ENCODE data around the gene ZNF618. TPM values are rescaled to one million over a fixed set of nuclear protein-coding genes. Genes with fewer than 3 reads are reported as not detected.

ZNF618 gene
- total RNA-seq, 2 donors from 2014 or later = 11.9 to 17.1 TPM

GRCh38 chr9:114054191-114054690, 178.1 kb downstream of the ZNF618 start:
- H3K4me3 ChIP-seq = no peak overlapping the region
- H3K4me1 ChIP-seq = no peaks in the 10 kb centered on the region
- intact Hi-C loops (cut with DNase I) = no loop called here
- H3K9me3 ChIP-seq = no peaks in the 10 kb centered on the region
- H3K36me3 ChIP-seq (replicated peaks in 1 of 2; ENCODE audit: insufficient read depth in 1 of 2, low read depth in 2 of 2) = peaks cover 0 to 4% of the 10 kb centered on the region in 2 donors
- TF ChIP-seq POLR2A (IDR thresholded peaks at IDR 0.05) (no peak), CTCF (IDR thresholded peaks at IDR 0.05) (no peak)
- H3K27ac ChIP-seq = peak overlapping the region in 1 of 4 donors; percentile 5
- DNase-seq (no peak), ATAC-seq (no peak)
- H3K27me3 ChIP-seq = no peaks in the 10 kb centered on the region
- 81 to 84% methylated on average over 6 to 10 of the region's 10 CpGs for WGBS, 2 donors

- WGBS, 2 donors = 94 to 99% methylated on average over 8 to 18 of the region's 18 CpGs
- Histone ChIP-seq H3K4me3 (no peak overlapping the region), H3K4me1 (no peaks in the 10 kb centered on the region), H3K9me3 (no peaks in the 10 kb centered on the region), H3K27ac (no peak overlapping the region), H3K36me3 (replicated peaks in 1 of 2; ENCODE audit: insufficient read depth in 1 of 2, low read depth in 2 of 2) (peaks cover 0 to 2% of the 10 kb centered on the region in 2 donors), H3K27me3 (no peaks in the 10 kb centered on the region)
- TF ChIP-seq CTCF (IDR thresholded peaks at IDR 0.05) (no peak), POLR2A (IDR thresholded peaks at IDR 0.05) (no peak)
- ATAC-seq (no peak), DNase-seq (peak in 1 of 4 donors; percentile 4)
- intact Hi-C loops (cut with DNase I) = no loop called here
Measured at GRCh38 chr9:114055061-114055460, 179.0 kb downstream of the ZNF618 start.

GRCh38 chr9:114055894-114056293, 179.8 kb downstream of the ZNF618 start:
- Histone ChIP-seq H3K9me3 (no peaks in the 10 kb centered on the region), H3K27ac (no peak overlapping the region), H3K4me1 (no peaks in the 10 kb centered on the region), H3K27me3 (no peaks in the 10 kb centered on the region), H3K36me3 (replicated peaks in 1 of 2; ENCODE audit: insufficient read depth in 1 of 2, low read depth in 2 of 2) (peaks cover 0 to 2% of the 10 kb centered on the region in 2 donors), H3K4me3 (no peak overlapping the region)
- peak in 1 of 4 donors; percentile 3 for DNase-seq
- intact Hi-C loops (cut with DNase I) = no loop called here
- TF ChIP-seq POLR2A (IDR thresholded peaks at IDR 0.05) = no peak
- TF ChIP-seq CTCF (IDR thresholded peaks at IDR 0.05) = no peak
- no peak for ATAC-seq
- 94% methylated on average over 7 of the region's 7 CpGs for WGBS, 2 donors

GRCh38 chr9:114056527-114056926, 180.4 kb downstream of the ZNF618 start:
- peaks cover 0 to 2% of the 10 kb centered on the region in 2 donors for H3K36me3 ChIP-seq (replicated peaks in 1 of 2; ENCODE audit: insufficient read depth in 1 of 2, low read depth in 2 of 2)
- DNase-seq = peak in 1 of 4 donors; percentile 9
- no peaks in the 10 kb centered on the region for H3K27me3 ChIP-seq
- H3K27ac ChIP-seq = no peak overlapping the region
- TF ChIP-seq CTCF (IDR thresholded peaks at IDR 0.05) (no peak), POLR2A (IDR thresholded peaks at IDR 0.05) (no peak)
- intact Hi-C loops (cut with DNase I) = no loop called here
- no peaks in the 10 kb centered on the region for H3K4me1 ChIP-seq
- H3K9me3 ChIP-seq = no peaks in the 10 kb centered on the region
- H3K4me3 ChIP-seq = no peak overlapping the region
- no peak for ATAC-seq
- WGBS, 2 donors = 91 to 94% methylated on average over 5 of the region's 5 CpGs
